K562 (cell line): Measurements from ENCODE around the gene ATP5F1D. TPM values are rescaled to one million over a fixed set of nuclear protein-coding genes. Genes with fewer than 3 reads are reported as not detected.

ENCODE experiments used
- BDP1 ChIP-seq: IDR thresholded peaks from 3 replicates; pipeline ENCODE4 v1.6.1; 2011; ENCODE audit not compliant: insufficient read length, insufficient read depth
- CBX5 ChIP-seq: IDR thresholded peaks from 2 replicates; pipeline ENCODE4 v1.6.1; 2014; ENCODE audit warnings: low read depth, borderline replicate concordance
- CHD4 ChIP-seq: fragments of 200-600 bp; sonication (generic); IDR thresholded peaks from 3 replicates; pipeline ENCODE4 v1.6.1; 2012; ENCODE audit warnings: low read depth, mild to moderate bottlenecking, mixed read lengths, low read length, inconsistent platforms; ENCODE audit not compliant: insufficient read depth, insufficient replicate concordance, poor library complexity, severe bottlenecking
- ELF1 ChIP-seq: fragments of 200-800 bp; sonication (Bioruptor generic); IDR thresholded peaks from 2 replicates; pipeline ENCODE4 v1.6.1; 2016; ENCODE audit warnings: missing genetic modification characterization, missing compliant biosample characterization
- ETV5 ChIP-seq: sonication (generic); formaldehyde crosslinking; IDR thresholded peaks from 2 replicates; pipeline ENCODE4 v1.4.0; 2020; ENCODE audit warnings: low read depth, mild to moderate bottlenecking, missing genetic modification reagents
- FOXK1 ChIP-seq: sonication (generic); formaldehyde crosslinking; IDR thresholded peaks from 2 replicates; pipeline ENCODE4 v1.8.0; 2022; ENCODE audit warnings: missing genetic modification reagents, mild to moderate bottlenecking, borderline replicate concordance
- GTF2E2 ChIP-seq: fragments of 200-800 bp; sonication (Bioruptor generic); IDR thresholded peaks from 2 replicates; pipeline ENCODE4 v1.6.1; 2016; ENCODE audit warnings: missing genetic modification characterization, missing compliant biosample characterization
- IFI16 ChIP-seq: fragments of 250-450 bp; sonication (Bioruptor Pico); IDR thresholded peaks from 2 replicates; pipeline ENCODE4 v2.1.2; 2022; ENCODE audit warnings: mild to moderate bottlenecking, inconsistent platforms
- KHSRP ChIP-seq: fragments of 450-650 bp; IDR thresholded peaks from 2 replicates; pipeline ENCODE4 v1.6.1; 2017
- KLF16 ChIP-seq: IDR thresholded peaks from 2 replicates; pipeline ENCODE4 v1.6.1; 2016; ENCODE audit warnings: antibody characterized with exemption
- MAFK ChIP-seq: IDR thresholded peaks from 2 replicates; pipeline ENCODE4 v1.6.1; 2011; ENCODE audit warnings: low read length, improper control_type of control experiment
- PHB2 ChIP-seq: fragments of 450-650 bp; IDR thresholded peaks from 2 replicates; pipeline ENCODE4 v1.6.1; 2017; ENCODE audit warnings: low read depth
- PHF21A ChIP-seq: fragments of 450-650 bp; IDR thresholded peaks from 2 replicates; pipeline ENCODE4 v1.6.1; 2017; ENCODE audit warnings: low read depth, borderline replicate concordance
- SLC30A9 ChIP-seq: fragments of 250-450 bp; sonication (Bioruptor Pico); IDR thresholded peaks from 2 replicates; pipeline ENCODE4 v1.8.0; 2022; ENCODE audit warnings: mild to moderate bottlenecking, moderate library complexity
- TSC22D4 ChIP-seq: fragments of 450-650 bp; IDR thresholded peaks from 2 replicates; pipeline ENCODE4 v1.6.1; 2016; ENCODE audit warnings: missing genetic modification characterization, missing biosample characterization, control low read depth
- XRCC3 ChIP-seq: fragments of 450-650 bp; IDR thresholded peaks from 2 replicates; pipeline ENCODE4 v1.6.1; 2017; ENCODE audit warnings: mild to moderate bottlenecking, moderate library complexity
- ZNF232 ChIP-seq: sonication (generic); formaldehyde crosslinking; IDR thresholded peaks from 2 replicates; pipeline ENCODE4 v1.8.0; 2022; ENCODE audit warnings: mild to moderate bottlenecking, missing genetic modification reagents
- ZNF239 ChIP-seq: fragments of 250-450 bp; sonication (Bioruptor Pico); IDR thresholded peaks from 2 replicates; pipeline ENCODE4 v1.4.0; 2020; ENCODE audit warnings: mild to moderate bottlenecking
- polyA plus RNA-seq, 8 experiments: library from polyadenylated mRNA; depleted of rRNA in 4 of 8; stranded (reverse) in 5 of 8; unstranded in 3 of 8; fragments of >200 nt; fragmentation: Nextera tagmentation in 2 of 8; fragmentation: Illumina TruSeq in 1 of 8; extraction: Ambion mirVana in 2 of 8; extraction: Trizol in 1 of 8; gene quantifications; 2 replicates each; pipeline versions ENCODE4 v1.2.1 to v1.2.3, GENCODE V29; 2011 to 2014; ENCODE audit warnings: inconsistent platforms in 1 of 8, missing spikeins in 1 of 8
- total RNA-seq, 7 experiments: library from RNA; depleted of rRNA in 6 of 7; stranded (reverse); fragments of >200 nt in 6 of 7; fragmentation: Illumina TruSeq in 2 of 7; extraction: Trizol in 2 of 7; gene quantifications; 2 replicates each; pipeline versions ENCODE4 v1.2.1 to v1.2.3, GENCODE V29; 2011 to 2021; ENCODE audit warnings: low replicate concordance in 1 of 7
- TF ChIP-seq, protein P1 (sequence below), 2 experiments: IDR thresholded peaks in 1 of 2; conservative IDR thresholded peaks in 1 of 2; 2 replicates each; pipeline ENCODE4 v1.6.1; 2016; ENCODE audit warnings: low read depth in 2 of 2, mild to moderate bottlenecking in 1 of 2, missing compliant biosample characterization in 1 of 2, missing genetic modification characterization in 1 of 2, moderate library complexity in 1 of 2
- TF ChIP-seq, protein P2 (sequence below): fragments of 250-450 bp; sonication (Bioruptor Pico); IDR thresholded peaks from 2 replicates; pipeline ENCODE4 v1.8.0; 2021; ENCODE audit warnings: moderate library complexity, mild to moderate bottlenecking, inconsistent platforms
- TF ChIP-seq, protein P3 (sequence below): fragments of 250-450 bp; sonication (Bioruptor Pico); IDR thresholded peaks from 2 replicates; pipeline ENCODE4 v1.6.1; 2021; ENCODE audit warnings: mild to moderate bottlenecking
- TF ChIP-seq, protein P4 (sequence below): IDR thresholded peaks from 2 replicates; pipeline ENCODE4 v1.6.1; 2016; ENCODE audit warnings: missing genetic modification characterization, missing compliant biosample characterization

Gene ATP5F1D
- total and polyA plus RNA-seq, 9 of the 15 experiments (the other 6 are each of a cell fraction or from before 2014, with no cell fraction given): 3.9 to 409 (median 36.8) TPM

DNA sequence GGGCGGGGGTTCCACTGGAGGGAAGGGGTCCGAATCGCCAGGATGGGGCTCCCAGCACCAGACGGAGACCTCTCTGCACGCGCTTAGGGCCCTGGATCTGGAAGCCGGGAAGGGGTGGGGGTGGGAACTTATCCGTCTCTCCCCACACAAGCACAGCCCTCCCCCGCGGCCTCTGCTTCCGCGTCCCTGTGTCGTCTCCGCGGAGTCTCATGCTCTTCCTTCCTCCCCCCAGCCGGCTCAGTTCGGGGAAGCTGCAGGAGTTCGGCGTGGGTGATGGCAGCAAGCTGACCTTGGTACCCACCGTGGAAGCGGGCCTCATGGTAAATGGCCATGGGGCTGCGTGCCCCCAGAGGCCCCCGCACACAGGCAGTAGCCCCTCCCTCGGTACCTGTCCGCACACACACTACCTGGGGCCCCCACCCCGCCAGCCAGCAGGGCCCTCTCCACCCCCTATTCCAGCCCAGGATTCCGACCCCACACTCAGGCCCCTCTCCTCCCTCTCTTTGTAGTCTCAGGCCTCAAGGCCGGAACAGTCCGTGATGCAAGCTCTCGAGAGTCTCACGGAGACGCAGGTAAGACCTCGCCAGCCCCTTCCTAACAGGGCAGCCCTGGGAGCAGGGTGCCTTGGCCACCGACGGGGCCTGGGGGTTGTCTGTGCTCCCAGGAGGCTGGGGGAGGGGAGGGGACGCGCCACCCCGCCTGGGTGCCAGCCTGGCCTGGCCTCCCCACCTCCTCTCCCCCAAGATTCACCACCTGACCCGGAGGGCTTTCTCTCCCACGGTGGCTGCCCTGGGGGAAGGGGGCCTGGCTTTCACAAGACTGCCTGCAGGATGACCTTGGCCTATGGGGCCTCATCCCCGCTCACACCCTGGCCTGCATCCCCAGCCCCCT, 10.0 kb downstream of the ATP5F1D start (continued):
- TF ChIP-seq KHSRP (no peak), TSC22D4 (no peak), ZNF239 (CRISPR knock-in tag) (no peak), PHF21A (no peak), ZNF232 (CRISPR knock-in tag) (no peak), BDP1 (no peak), ELF1 (tag) (peak; percentile 65), GTF2E2 (tag) (no peak), IFI16 (CRISPR knock-in tag) (no peak), CHD4 (no peak), FOXK1 (no peak), PHB2 (no peak), XRCC3 (no peak), MAFK (no peak), CBX5 (no peak), ETV5 (0 out of 2 replicates have a peak, but pooled peaks have one; percentile 46), SLC30A9 (CRISPR knock-in tag) (no peak), KLF16 (no peak)
- TF ChIP-seq, protein P1, sequence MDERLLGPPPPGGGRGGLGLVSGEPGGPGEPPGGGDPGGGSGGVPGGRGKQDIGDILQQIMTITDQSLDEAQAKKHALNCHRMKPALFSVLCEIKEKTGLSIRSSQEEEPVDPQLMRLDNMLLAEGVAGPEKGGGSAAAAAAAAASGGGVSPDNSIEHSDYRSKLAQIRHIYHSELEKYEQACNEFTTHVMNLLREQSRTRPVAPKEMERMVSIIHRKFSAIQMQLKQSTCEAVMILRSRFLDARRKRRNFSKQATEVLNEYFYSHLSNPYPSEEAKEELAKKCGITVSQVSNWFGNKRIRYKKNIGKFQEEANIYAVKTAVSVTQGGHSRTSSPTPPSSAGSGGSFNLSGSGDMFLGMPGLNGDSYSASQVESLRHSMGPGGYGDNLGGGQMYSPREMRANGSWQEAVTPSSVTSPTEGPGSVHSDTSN (CRISPR knock-in tag; IDR thresholded peaks at IDR 0.05; ENCODE audit: low read depth): no peak
- TF ChIP-seq, protein P1 (tag; conservative IDR thresholded peaks at IDR 0.05; ENCODE audit: low read depth): no peak
- TF ChIP-seq, protein P2, sequence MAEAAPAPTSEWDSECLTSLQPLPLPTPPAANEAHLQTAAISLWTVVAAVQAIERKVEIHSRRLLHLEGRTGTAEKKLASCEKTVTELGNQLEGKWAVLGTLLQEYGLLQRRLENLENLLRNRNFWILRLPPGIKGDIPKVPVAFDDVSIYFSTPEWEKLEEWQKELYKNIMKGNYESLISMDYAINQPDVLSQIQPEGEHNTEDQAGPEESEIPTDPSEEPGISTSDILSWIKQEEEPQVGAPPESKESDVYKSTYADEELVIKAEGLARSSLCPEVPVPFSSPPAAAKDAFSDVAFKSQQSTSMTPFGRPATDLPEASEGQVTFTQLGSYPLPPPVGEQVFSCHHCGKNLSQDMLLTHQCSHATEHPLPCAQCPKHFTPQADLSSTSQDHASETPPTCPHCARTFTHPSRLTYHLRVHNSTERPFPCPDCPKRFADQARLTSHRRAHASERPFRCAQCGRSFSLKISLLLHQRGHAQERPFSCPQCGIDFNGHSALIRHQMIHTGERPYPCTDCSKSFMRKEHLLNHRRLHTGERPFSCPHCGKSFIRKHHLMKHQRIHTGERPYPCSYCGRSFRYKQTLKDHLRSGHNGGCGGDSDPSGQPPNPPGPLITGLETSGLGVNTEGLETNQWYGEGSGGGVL (CRISPR knock-in tag): no peak
- TF ChIP-seq, protein P3, sequence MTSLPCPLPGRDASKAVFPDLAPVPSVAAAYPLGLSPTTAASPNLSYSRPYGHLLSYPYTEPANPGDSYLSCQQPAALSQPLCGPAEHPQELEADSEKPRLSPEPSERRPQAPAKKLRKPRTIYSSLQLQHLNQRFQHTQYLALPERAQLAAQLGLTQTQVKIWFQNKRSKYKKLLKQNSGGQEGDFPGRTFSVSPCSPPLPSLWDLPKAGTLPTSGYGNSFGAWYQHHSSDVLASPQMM: no peak
- TF ChIP-seq, protein P4, sequence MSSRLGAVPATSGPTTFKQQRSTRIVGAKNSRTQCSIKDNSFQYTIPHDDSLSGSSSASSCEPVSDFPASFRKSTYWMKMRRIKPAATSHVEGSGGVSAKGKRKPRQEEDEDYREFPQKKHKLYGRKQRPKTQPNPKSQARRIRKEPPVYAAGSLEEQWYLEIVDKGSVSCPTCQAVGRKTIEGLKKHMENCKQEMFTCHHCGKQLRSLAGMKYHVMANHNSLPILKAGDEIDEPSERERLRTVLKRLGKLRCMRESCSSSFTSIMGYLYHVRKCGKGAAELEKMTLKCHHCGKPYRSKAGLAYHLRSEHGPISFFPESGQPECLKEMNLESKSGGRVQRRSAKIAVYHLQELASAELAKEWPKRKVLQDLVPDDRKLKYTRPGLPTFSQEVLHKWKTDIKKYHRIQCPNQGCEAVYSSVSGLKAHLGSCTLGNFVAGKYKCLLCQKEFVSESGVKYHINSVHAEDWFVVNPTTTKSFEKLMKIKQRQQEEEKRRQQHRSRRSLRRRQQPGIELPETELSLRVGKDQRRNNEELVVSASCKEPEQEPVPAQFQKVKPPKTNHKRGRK: no peak
